Psoas muscle (tissue), 8 donors: ENCODE data around the gene YWHAQ. TPM values are rescaled to one million over a fixed set of nuclear protein-coding genes. Genes with fewer than 3 reads are reported as not detected.

ENCODE experiments used
- ATAC-seq, 4 donors: fragments of 200-7000 bp; cut with Tn5 transposase; one replicate each; pipeline ENCODE4 v1.9.1; 2020; ENCODE audit warnings: moderate library complexity in 3 of 4, mild to moderate bottlenecking in 2 of 4
- DNase-seq, 2 donors: peaks; one replicate each; pipeline ENCODE4 v3.0.0-alpha.2; 2020
- H3K27ac ChIP-seq: fragments of 200-600 bp; one replicate; pipeline ENCODE4 v1.8.0; 2022
- H3K27me3 ChIP-seq, 3 donors: fragments of 200-600 bp in 1 of 3; one replicate each; pipeline versions ENCODE4 v1.6.1 to v1.8.0; 2013 to 2022; ENCODE audit warnings: low read length in 2 of 3, mild to moderate bottlenecking in 2 of 3, moderate library complexity in 1 of 3; ENCODE audit not compliant: insufficient read depth in 3 of 3
- H3K36me3 ChIP-seq, 2 donors: fragments of 200-600 bp in 1 of 2; one replicate each; pipeline versions ENCODE4 v1.6.1 to v1.8.0; 2013 to 2022; ENCODE audit warnings: low read depth in 1 of 2, mild to moderate bottlenecking in 1 of 2, moderate library complexity in 1 of 2; ENCODE audit not compliant: insufficient read depth in 1 of 2
- H3K4me1 ChIP-seq: fragments of 200-600 bp; one replicate; pipeline ENCODE4 v1.8.0; 2022
- H3K4me3 ChIP-seq: fragments of 200-600 bp; one replicate; pipeline ENCODE4 v1.8.0; 2022; ENCODE audit warnings: mild to moderate bottlenecking
- H3K9me3 ChIP-seq: fragments of 200-600 bp; one replicate; pipeline ENCODE4 v1.8.0; 2022
- CTCF ChIP-seq: fragments of 200-600 bp; IDR thresholded peaks from one replicate; pipeline ENCODE4 v1.8.0; 2022; ENCODE audit warnings: antibody characterized with exemption
- WGBS, 3 donors: extraction: QIAGEN DNeasy Blood & Tissue Kit; methylation state at CpG; one replicate each; pipeline versions ENCODE4 v1.1.6 to v1.1.7; 2013; 5-methylcytosine and 5-hydroxymethylcytosine counted together
- intact Hi-C, 2 donors: fragments of 100-400 bp; cut with DNase I; formaldehyde crosslinking; loops; one replicate each; pipeline versions ENCODE4 v1.11.0 to v1.14.2; 2022
- polyA plus RNA-seq, 3 donors: library from polyadenylated mRNA; stranded (reverse); fragments of 200-250 nt; gene quantifications; one replicate each; pipeline ENCODE4 v1.2.3, GENCODE V29; 2013
- total RNA-seq, 4 donors: library from RNA; stranded (reverse); fragmentation: NEBNext Ultra II Directional in 2 of 4; extraction: Animal tissue kit (Norgen Biotek cat#: 25700) in 2 of 4; gene quantifications; one replicate each; pipeline versions ENCODE4 v1.2.1 to v1.2.4, GENCODE V29; 2021 to 2023
- donor health status: healthy with polysubstance abuse.
- donor health status: DM: no; HTN: no; CAD: no; lungs with moderate emphysema.
- donor health status: Bipolar disorder and iron deficiency.
- donor health status: healthy.
- donor health status: DM: yes; HTN: yes; CAD: no.
- donor health status: DM: no; HTN: no; CAD: no.
- donor health status: DM: no; HTN: no; CAD: no.
- donor health status: DM: yes; HTN: yes; CAD: no.

The YWHAQ gene
- total and polyA plus RNA-seq, 7 donors: 41.5 to 74.7 (median 57.3) TPM

GRCh38 chr2:9652267-9652666 lies 21.5 kb upstream of the YWHAQ start:
- H3K9me3 ChIP-seq: no peaks in the 10 kb centered on the region
- no peak overlapping the region for H3K4me3 ChIP-seq
- no peak overlapping the region for H3K27ac ChIP-seq
- no peak for ATAC-seq
- no peak for DNase-seq
- no peak for TF ChIP-seq CTCF
- WGBS, 3 donors: 43 to 98% (median 82%) methylated on average over 1 of the region's 1 CpG
- no peaks in the 10 kb centered on the region for H3K4me1 ChIP-seq
- intact Hi-C loops: no loop called here
- H3K27me3 ChIP-seq: no peaks in the 10 kb centered on the region
- H3K36me3 ChIP-seq: no peaks in the 10 kb centered on the region

GRCh38 chr2:9650119-9650821 lies 19.5 kb upstream of the YWHAQ start:
- no peak for DNase-seq
- no peak for ATAC-seq
- Histone ChIP-seq H3K4me1 (no peaks in the 10 kb centered on the region), H3K27ac (no peak overlapping the region), H3K36me3 (no peaks in the 10 kb centered on the region), H3K9me3 (no peaks in the 10 kb centered on the region), H3K27me3 (no peaks in the 10 kb centered on the region), H3K4me3 (no peak overlapping the region)
- 75 to 84% (median 82%) methylated on average over 4 of the region's 4 CpGs for WGBS, 3 donors
- intact Hi-C loops: no loop called here
- no peak for TF ChIP-seq CTCF

GRCh38 chr2:9649261-9649660 lies 18.5 kb upstream of the YWHAQ start:
- DNase-seq: no peak
- no peak for TF ChIP-seq CTCF
- no peak for ATAC-seq
- no peaks in the 10 kb centered on the region for H3K27me3 ChIP-seq
- 76 to 84% (median 78%) methylated on average over 6 of the region's 6 CpGs for WGBS, 3 donors
- no peaks in the 10 kb centered on the region for H3K36me3 ChIP-seq
- intact Hi-C loops: no loop called here
- H3K9me3 ChIP-seq: no peaks in the 10 kb centered on the region
- H3K27ac ChIP-seq: no peak overlapping the region
- H3K4me3 ChIP-seq: no peak overlapping the region
- no peaks in the 10 kb centered on the region for H3K4me1 ChIP-seq

GRCh38 chr2:9648821-9649220 lies 18.0 kb upstream of the YWHAQ start:
- no peak for ATAC-seq
- Histone ChIP-seq H3K4me1 (no peaks in the 10 kb centered on the region), H3K27ac (no peak overlapping the region), H3K27me3 (no peaks in the 10 kb centered on the region), H3K4me3 (no peak overlapping the region), H3K36me3 (no peaks in the 10 kb centered on the region), H3K9me3 (no peaks in the 10 kb centered on the region)
- WGBS, 3 donors: 78 to 87% (median 82%) methylated on average over 10 of the region's 10 CpGs
- DNase-seq: no peak
- TF ChIP-seq CTCF: no peak
- intact Hi-C loops: no loop called here

GRCh38 chr2:9647884-9648283 lies 17.1 kb upstream of the YWHAQ start:
- H3K36me3 ChIP-seq: no peaks in the 10 kb centered on the region
- H3K9me3 ChIP-seq: no peaks in the 10 kb centered on the region
- H3K27me3 ChIP-seq: no peaks in the 10 kb centered on the region
- DNase-seq (no peak), ATAC-seq (no peak)
- no peaks in the 10 kb centered on the region for H3K4me1 ChIP-seq
- intact Hi-C loops: no loop called here
- TF ChIP-seq CTCF: no peak
- no peak overlapping the region for H3K27ac ChIP-seq
- H3K4me3 ChIP-seq: no peak overlapping the region
- WGBS, 3 donors: 71 to 83% (median 72%) methylated on average over 6 of the region's 6 CpGs
